Sigmoid colon (tissue), 7 donors: Measurements from ENCODE around the gene TRIM5. TPM values are rescaled to one million over a fixed set of nuclear protein-coding genes. Genes with fewer than 3 reads are reported as not detected.

Source experiments
- DNase-seq: peaks from one replicate; pipeline ENCODE4 v3.0.0-alpha.2; 2019
- H3K27ac ChIP-seq, 4 donors: fragments of 200-600 bp; sonication (generic); one replicate each; pipeline ENCODE4 v1.5.1; 2016 to 2019; ENCODE audit warnings: mild to moderate bottlenecking in 1 of 4
- H3K27me3 ChIP-seq, 3 donors: fragments of 200-600 bp; sonication (generic); one replicate each; pipeline ENCODE4 v1.5.1; 2019; ENCODE audit warnings: mild to moderate bottlenecking in 1 of 3
- H3K36me3 ChIP-seq, 4 donors: fragments of 200-600 bp; sonication (generic); one replicate each; pipeline ENCODE4 v1.5.1; 2016 to 2019
- H3K4me1 ChIP-seq, 4 donors: fragments of 200-600 bp; sonication (generic); one replicate each; pipeline ENCODE4 v1.5.1; 2017 to 2019
- H3K4me3 ChIP-seq, 4 donors: fragments of 200-600 bp; sonication (generic); one replicate each; pipeline ENCODE4 v1.5.1; 2017 to 2019; ENCODE audit warnings: mild to moderate bottlenecking in 2 of 4, moderate library complexity in 1 of 4
- H3K9me3 ChIP-seq, 4 donors: fragments of 200-600 bp in 3 of 4; sonication (generic) in 3 of 4; one replicate each; pipeline versions ENCODE4 v1.5.1 to v1.6.1; 2013 to 2019
- CTCF ChIP-seq, 4 experiments: fragments of 450-650 bp in 3 of 4; fragments of 200-600 bp in 1 of 4; IDR thresholded peaks; one replicate each; pipeline ENCODE4 v1.5.1; 2016 to 2019; ENCODE audit warnings: antibody characterized with exemption in 4 of 4, mild to moderate bottlenecking in 3 of 4, moderate library complexity in 2 of 4
- EP300 ChIP-seq, 4 donors: sonication (generic); formaldehyde crosslinking; IDR thresholded peaks; one replicate each; pipeline ENCODE4 v1.6.1; 2017; ENCODE audit warnings: antibody characterized with exemption in 4 of 4
- POLR2A ChIP-seq, 2 donors: fragments of 450-650 bp; IDR thresholded peaks; one replicate each; pipeline ENCODE4 v1.6.1; 2016; ENCODE audit warnings: antibody characterized with exemption in 2 of 2, mild to moderate bottlenecking in 2 of 2, moderate library complexity in 2 of 2
- POLR2AphosphoS5 ChIP-seq, 4 donors: sonication (generic); formaldehyde crosslinking; IDR thresholded peaks; one replicate each; pipeline ENCODE4 v1.6.1; 2017; ENCODE audit warnings: antibody characterized with exemption in 4 of 4
- WGBS, 2 donors: extraction: QIAGEN DNeasy Blood & Tissue Kit; methylation state at CpG; one replicate each; pipeline ENCODE4 v1.1.7; 2013; 5-methylcytosine and 5-hydroxymethylcytosine counted together
- intact Hi-C: fragments of 100-400 bp; cut with DNase I; formaldehyde crosslinking; loops from one replicate; pipeline ENCODE4 v1.15.1; 2023
- polyA plus RNA-seq, 3 donors: library from polyadenylated mRNA; stranded (reverse); fragments of 200-250 nt; gene quantifications; one replicate each; pipeline ENCODE4 v1.2.3, GENCODE V29; 2013
- total RNA-seq, 4 donors: library from RNA; depleted of rRNA; stranded (reverse); fragments of >200 nt; gene quantifications; one replicate each; pipeline ENCODE4 v1.1.0, GENCODE V29; 2016
- donor health status: healthy with polysubstance abuse.
- donor health status: Bipolar disorder and iron deficiency.
- donor health status: healthy.

TRIM5 gene
- total and polyA plus RNA-seq, 7 donors, result 5.4 to 29.9 (median 12.4) TPM

- TF ChIP-seq CTCF (IDR thresholded peaks at IDR 0.05), result no peak
- TF ChIP-seq POLR2AphosphoS5 (IDR thresholded peaks at IDR 0.05), result no peak
- TF ChIP-seq EP300 (IDR thresholded peaks at IDR 0.05), result no peak
- TF ChIP-seq POLR2A (IDR thresholded peaks at IDR 0.05), result no peak
- H3K4me3 ChIP-seq, result no peak overlapping the region
- H3K36me3 ChIP-seq, result no peaks in the 10 kb centered on the region
- peaks cover 0 to 19% (median 15%) of the 10 kb centered on the region in 4 donors for H3K4me1 ChIP-seq
- H3K27me3 ChIP-seq, result no peaks in the 10 kb centered on the region
- WGBS, 2 donors, result 74 to 87% methylated on average over 3 of the region's 3 CpGs
- no peaks in the 10 kb centered on the region for H3K9me3 ChIP-seq
- DNase-seq, result no peak
- intact Hi-C loops, result no loop called here
- H3K27ac ChIP-seq, result no peak overlapping the region
Observed at GRCh38 chr11:5618807-5619206, 66.1 kb downstream of the TRIM5 start.

Other genes starting within 250 kb of the TRIM5 start
- 1 to 10 TPM in 1 of 4 donors, not detected in 3; 2.2 TPM for gene OR51I1, start 243.6 kb downstream of the TRIM5 start, total RNA-seq
- not detected for gene OR51I1, start 243.6 kb downstream of the TRIM5 start, polyA plus RNA-seq
- not detected for gene OR51I2, start 235.8 kb downstream of the TRIM5 start, total RNA-seq
- not detected for gene OR51I2, start 235.8 kb downstream of the TRIM5 start, polyA plus RNA-seq
- not detected for gene OR52D1, start 196.4 kb downstream of the TRIM5 start, total RNA-seq
- gene OR52D1, start 196.4 kb downstream of the TRIM5 start, polyA plus RNA-seq, result not detected
- gene UBQLN3, start 175.1 kb downstream of the TRIM5 start, total RNA-seq, result 1 to 10 TPM in 2 of 4 donors, under 1 TPM in 1, not detected in 1; 0.71 to 1.2 (median 1.1) TPM
- not detected for gene UBQLN3, start 175.1 kb downstream of the TRIM5 start, polyA plus RNA-seq
- 1 to 10 TPM in 1 of 4 donors, under 1 TPM in 3; 0.36 to 1.7 (median 0.60) TPM for gene UBQLNL, start 168.4 kb downstream of the TRIM5 start, total RNA-seq
- gene UBQLNL, start 168.4 kb downstream of the TRIM5 start, polyA plus RNA-seq, result under 1 TPM in 1 of 3 donors, not detected in 2; 0.34 TPM
- 1 to 10 TPM in 3 of 4 donors, not detected in 1; 1.5 to 3.0 (median 1.6) TPM for gene OR52H1, start 136.5 kb downstream of the TRIM5 start, total RNA-seq
- under 1 TPM in 1 of 3 donors, not detected in 2; 0.09 TPM for gene OR52H1, start 136.5 kb downstream of the TRIM5 start, polyA plus RNA-seq
- gene OR52B6, start 104.2 kb downstream of the TRIM5 start, total RNA-seq, result not detected
- under 1 TPM in 1 of 3 donors, not detected in 2; 0.07 TPM for gene OR52B6, start 104.2 kb downstream of the TRIM5 start, polyA plus RNA-seq
- 1 to 10 TPM; 3.5 to 5.5 (median 4.8) TPM for gene TRIM6, start 88.4 kb downstream of the TRIM5 start, total RNA-seq
- 1 to 10 TPM in 2 of 3 donors, under 1 TPM in 1; 0.60 to 1.2 (median 1.0) TPM for gene TRIM6, start 88.4 kb downstream of the TRIM5 start, polyA plus RNA-seq
- 10 to 100 TPM in 1 of 4 donors, 1 to 10 TPM in 3; 3.5 to 10.2 (median 7.3) TPM for gene TRIM34, start 60.1 kb downstream of the TRIM5 start, total RNA-seq
- gene TRIM34, start 60.1 kb downstream of the TRIM5 start, polyA plus RNA-seq, result 1 to 10 TPM; 3.6 to 9.1 (median 7.4) TPM
- gene TRIM22, start 4.7 kb upstream of the TRIM5 start, total RNA-seq, result 10 to 100 TPM; 21.1 to 64.8 (median 40.5) TPM
- 100 to 1,000 TPM in 1 of 3 donors, 1 to 10 TPM in 2; 6.6 to 106 (median 7.9) TPM for gene TRIM22, start 4.7 kb upstream of the TRIM5 start, polyA plus RNA-seq
- under 1 TPM in 2 of 4 donors, not detected in 2; under 0.01 to 0.83 TPM for gene OR56B1, start 51.4 kb upstream of the TRIM5 start, total RNA-seq
- gene OR56B1, start 51.4 kb upstream of the TRIM5 start, polyA plus RNA-seq, result under 1 TPM in 1 of 3 donors, not detected in 2; 0.12 TPM
- gene OR52N4, start 69.2 kb upstream of the TRIM5 start, total RNA-seq, result 1 to 10 TPM in 1 of 4 donors, not detected in 3; 1.8 TPM
- under 1 TPM in 1 of 3 donors, not detected in 2; 0.60 TPM for gene OR52N4, start 69.2 kb upstream of the TRIM5 start, polyA plus RNA-seq
- gene OR52N5, start 98.3 kb upstream of the TRIM5 start, total RNA-seq, result not detected
- gene OR52N5, start 98.3 kb upstream of the TRIM5 start, polyA plus RNA-seq, result not detected
- not detected for gene OR52N1, start 106.2 kb upstream of the TRIM5 start, total RNA-seq
- gene OR52N1, start 106.2 kb upstream of the TRIM5 start, polyA plus RNA-seq, result not detected
- gene OR52N2, start 123.8 kb upstream of the TRIM5 start, total RNA-seq, result not detected
- gene OR52N2, start 123.8 kb upstream of the TRIM5 start, polyA plus RNA-seq, result under 1 TPM in 1 of 3 donors, not detected in 2; 0.10 TPM
- gene OR52E6, start 156.8 kb upstream of the TRIM5 start, total RNA-seq, result not detected
- not detected for gene OR52E6, start 156.8 kb upstream of the TRIM5 start, polyA plus RNA-seq
- not detected for gene OR52E8, start 172.6 kb upstream of the TRIM5 start, total RNA-seq
- not detected for gene OR52E8, start 172.6 kb upstream of the TRIM5 start, polyA plus RNA-seq
- gene OR52E4, start 195.6 kb upstream of the TRIM5 start, total RNA-seq, result not detected
- not detected for gene OR52E4, start 195.6 kb upstream of the TRIM5 start, polyA plus RNA-seq
- not detected for gene OR52E5, start 208.1 kb upstream of the TRIM5 start, total RNA-seq
- not detected for gene OR52E5, start 208.1 kb upstream of the TRIM5 start, polyA plus RNA-seq